Colonic mucosa (tissue), 4 donors: ENCODE data around the gene RRM2. TPM values are rescaled to one million over a fixed set of nuclear protein-coding genes. Genes with fewer than 3 reads are reported as not detected.

ENCODE experiments used
- DNase-seq: peaks from one replicate; pipeline ENCODE4 v3.0.0-alpha.2; 2020
- H3K27ac ChIP-seq: fragments of 200-600 bp; one replicate; pipeline ENCODE4 v1.8.0; 2021
- H3K27me3 ChIP-seq: fragments of 200-600 bp; one replicate; pipeline ENCODE4 v1.8.0; 2021
- H3K36me3 ChIP-seq: fragments of 200-600 bp; one replicate; pipeline ENCODE4 v1.8.0; 2021
- H3K4me1 ChIP-seq: fragments of 200-600 bp; one replicate; pipeline ENCODE4 v1.8.0; 2021; ENCODE audit warnings: mild to moderate bottlenecking
- H3K4me3 ChIP-seq: fragments of 200-600 bp; one replicate; pipeline ENCODE4 v1.8.0; 2021
- H3K9ac ChIP-seq, 2 donors: one replicate each; pipeline ENCODE4 v1.7.0; 2013; ENCODE audit warnings: control low read depth in 2 of 2, low read depth in 2 of 2, low read length in 2 of 2
- H3K9me3 ChIP-seq: fragments of 200-600 bp; one replicate; pipeline ENCODE4 v1.8.0; 2021
- CTCF ChIP-seq: fragments of 200-600 bp; IDR thresholded peaks from one replicate; pipeline ENCODE4 v1.8.0; 2022; ENCODE audit warnings: antibody characterized with exemption, mild to moderate bottlenecking
- intact Hi-C: fragments of 100-400 bp; cut with DNase I; formaldehyde crosslinking; loops from one replicate; pipeline ENCODE4 v1.14.1; 2022
- total RNA-seq, 2 donors: library from RNA; stranded (reverse); fragmentation: NEBNext Ultra II Directional in 1 of 2; extraction: Animal tissue kit (Norgen Biotek cat#: 25700) in 1 of 2; gene quantifications; one replicate each; pipeline ENCODE4 v1.2.1, GENCODE V29; 2021
- donor health status: healthy.
- donor health status: DM: no; HTN: no; CAD: no.
- donor health status: DM: no; HTN: no; CAD: no.

RRM2 gene
- total RNA-seq, 2 donors from 2014 or later: 54.3 to 216 TPM

- no peak overlapping the region for H3K4me3 ChIP-seq
- H3K4me1 ChIP-seq: no peaks in the 10 kb centered on the region
- no peak for DNase-seq
- H3K36me3 ChIP-seq: no peaks in the 10 kb centered on the region
- H3K9me3 ChIP-seq: no peaks in the 10 kb centered on the region
- no peak overlapping the region for H3K9ac ChIP-seq
- no peak for TF ChIP-seq CTCF
- H3K27ac ChIP-seq: no peak overlapping the region
- H3K27me3 ChIP-seq: no peaks in the 10 kb centered on the region
- intact Hi-C loops: no loop called here
Observed at GRCh38 chr2:10139536-10139935, 17.0 kb downstream of the RRM2 start.

GRCh38 chr2:10140841-10141610 is 18.5 kb downstream of the RRM2 start:
- Histone ChIP-seq H3K27me3 (no peaks in the 10 kb centered on the region), H3K27ac (no peak overlapping the region), H3K36me3 (no peaks in the 10 kb centered on the region), H3K9me3 (no peaks in the 10 kb centered on the region), H3K4me3 (no peak overlapping the region), H3K9ac (no peak overlapping the region), H3K4me1 (no peaks in the 10 kb centered on the region)
- no peak for TF ChIP-seq CTCF
- no peak for DNase-seq
- intact Hi-C loops: no loop called here

- Histone ChIP-seq H3K9ac (no peak overlapping the region), H3K27ac (no peak overlapping the region), H3K27me3 (no peaks in the 10 kb centered on the region), H3K4me1 (no peaks in the 10 kb centered on the region), H3K4me3 (no peak overlapping the region), H3K9me3 (no peaks in the 10 kb centered on the region), H3K36me3 (no peaks in the 10 kb centered on the region)
- DNase-seq: peak; percentile 37
- TF ChIP-seq CTCF: peak; percentile 50
- intact Hi-C loops: no loop called here
Observed at GRCh38 chr2:10141736-10142639, 19.4 kb downstream of the RRM2 start.

GRCh38 chr2:10142640-10142965 is 20.1 kb downstream of the RRM2 start:
- no peak for DNase-seq
- Histone ChIP-seq H3K27me3 (no peaks in the 10 kb centered on the region), H3K27ac (no peak overlapping the region), H3K4me1 (no peaks in the 10 kb centered on the region), H3K4me3 (no peak overlapping the region), H3K9ac (no peak overlapping the region), H3K9me3 (no peaks in the 10 kb centered on the region), H3K36me3 (no peaks in the 10 kb centered on the region)
- intact Hi-C loops: no loop called here
- TF ChIP-seq CTCF: no peak

GRCh38 chr2:10144771-10145518 is 22.4 kb downstream of the RRM2 start:
- Histone ChIP-seq H3K4me1 (no peaks in the 10 kb centered on the region), H3K27me3 (no peaks in the 10 kb centered on the region), H3K9me3 (no peaks in the 10 kb centered on the region), H3K36me3 (no peaks in the 10 kb centered on the region), H3K9ac (no peak overlapping the region), H3K27ac (no peak overlapping the region), H3K4me3 (no peak overlapping the region)
- intact Hi-C loops: no loop called here
- no peak for DNase-seq
- no peak for TF ChIP-seq CTCF
